ENCODE data around the gene PDGFA. TPM values are rescaled to one million over a fixed set of nuclear protein-coding genes. Genes with fewer than 3 reads are reported as not detected.

The PDGFA gene
- total RNA-seq, 2 donors from 2014 or later = 175 to 219 TPM

DNA sequence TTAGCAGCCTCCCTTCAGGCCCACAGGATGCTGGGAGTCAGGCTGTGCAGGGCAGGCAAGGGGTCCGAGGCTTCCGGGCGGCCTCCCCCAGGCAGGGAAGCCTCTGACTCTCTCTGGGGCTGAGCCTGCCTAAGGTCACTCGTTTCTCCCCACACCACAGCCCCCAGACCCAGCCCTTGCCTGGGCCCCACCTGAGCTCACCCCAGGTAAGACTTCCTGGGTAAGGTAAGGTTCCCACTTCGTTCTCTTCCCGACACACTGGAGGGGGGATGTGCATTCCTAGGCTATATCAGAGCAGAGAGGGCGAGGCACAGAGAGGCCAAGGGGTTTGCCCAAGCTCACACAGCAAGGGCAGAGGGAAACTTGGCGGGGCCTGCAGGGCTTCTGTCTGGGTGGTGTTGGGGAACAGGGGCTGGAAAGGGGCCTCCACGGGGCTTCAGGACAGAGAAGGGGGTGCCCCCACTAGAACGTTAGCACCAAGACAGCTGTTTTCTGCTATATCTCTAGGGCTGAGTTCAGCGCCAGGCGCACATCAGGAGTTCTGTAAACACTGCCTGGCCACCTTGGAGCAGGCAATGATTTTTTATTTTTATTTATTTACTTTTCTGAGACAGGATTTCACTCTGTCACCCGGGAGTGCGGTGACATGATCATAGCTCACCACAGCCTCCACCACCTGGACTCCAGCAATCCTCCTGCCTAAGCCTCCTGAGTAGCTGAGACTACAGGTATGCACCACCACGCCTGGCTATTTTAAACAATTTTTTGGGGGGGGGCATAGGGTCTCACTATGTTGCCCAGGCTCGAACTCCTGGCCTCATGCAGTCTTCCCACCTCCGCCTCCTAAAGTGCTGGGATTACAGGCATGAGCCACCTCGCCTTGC is 24.9 kb upstream of the PDGFA start:
- ATAC-seq (ENCODE audit: insufficient number of reproducible peaks, low FRiP score, low read depth) = no peak
- H3K4me1 ChIP-seq (ENCODE audit: control insufficient read depth in 1 of 2, low read depth in 2 of 2) = peaks cover 11 to 26% of the 10 kb centered on the region in 2 donors
- H3K27ac ChIP-seq = peak overlapping the region; percentile 28 to 95
- no peaks in the 10 kb centered on the region for H3K27me3 ChIP-seq (replicated peaks; ENCODE audit: insufficient read depth)
- H3K36me3 ChIP-seq = no peaks in the 10 kb centered on the region
- TF ChIP-seq, protein P1, sequence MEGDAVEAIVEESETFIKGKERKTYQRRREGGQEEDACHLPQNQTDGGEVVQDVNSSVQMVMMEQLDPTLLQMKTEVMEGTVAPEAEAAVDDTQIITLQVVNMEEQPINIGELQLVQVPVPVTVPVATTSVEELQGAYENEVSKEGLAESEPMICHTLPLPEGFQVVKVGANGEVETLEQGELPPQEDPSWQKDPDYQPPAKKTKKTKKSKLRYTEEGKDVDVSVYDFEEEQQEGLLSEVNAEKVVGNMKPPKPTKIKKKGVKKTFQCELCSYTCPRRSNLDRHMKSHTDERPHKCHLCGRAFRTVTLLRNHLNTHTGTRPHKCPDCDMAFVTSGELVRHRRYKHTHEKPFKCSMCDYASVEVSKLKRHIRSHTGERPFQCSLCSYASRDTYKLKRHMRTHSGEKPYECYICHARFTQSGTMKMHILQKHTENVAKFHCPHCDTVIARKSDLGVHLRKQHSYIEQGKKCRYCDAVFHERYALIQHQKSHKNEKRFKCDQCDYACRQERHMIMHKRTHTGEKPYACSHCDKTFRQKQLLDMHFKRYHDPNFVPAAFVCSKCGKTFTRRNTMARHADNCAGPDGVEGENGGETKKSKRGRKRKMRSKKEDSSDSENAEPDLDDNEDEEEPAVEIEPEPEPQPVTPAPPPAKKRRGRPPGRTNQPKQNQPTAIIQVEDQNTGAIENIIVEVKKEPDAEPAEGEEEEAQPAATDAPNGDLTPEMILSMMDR (IDR thresholded peaks at IDR 0.05) = no peak
- no peaks in the 10 kb centered on the region for H3K9me3 ChIP-seq
- DNase-seq (ENCODE audit: low spot score) = no peak
- H3K4me3 ChIP-seq = no peak overlapping the region

DNA sequence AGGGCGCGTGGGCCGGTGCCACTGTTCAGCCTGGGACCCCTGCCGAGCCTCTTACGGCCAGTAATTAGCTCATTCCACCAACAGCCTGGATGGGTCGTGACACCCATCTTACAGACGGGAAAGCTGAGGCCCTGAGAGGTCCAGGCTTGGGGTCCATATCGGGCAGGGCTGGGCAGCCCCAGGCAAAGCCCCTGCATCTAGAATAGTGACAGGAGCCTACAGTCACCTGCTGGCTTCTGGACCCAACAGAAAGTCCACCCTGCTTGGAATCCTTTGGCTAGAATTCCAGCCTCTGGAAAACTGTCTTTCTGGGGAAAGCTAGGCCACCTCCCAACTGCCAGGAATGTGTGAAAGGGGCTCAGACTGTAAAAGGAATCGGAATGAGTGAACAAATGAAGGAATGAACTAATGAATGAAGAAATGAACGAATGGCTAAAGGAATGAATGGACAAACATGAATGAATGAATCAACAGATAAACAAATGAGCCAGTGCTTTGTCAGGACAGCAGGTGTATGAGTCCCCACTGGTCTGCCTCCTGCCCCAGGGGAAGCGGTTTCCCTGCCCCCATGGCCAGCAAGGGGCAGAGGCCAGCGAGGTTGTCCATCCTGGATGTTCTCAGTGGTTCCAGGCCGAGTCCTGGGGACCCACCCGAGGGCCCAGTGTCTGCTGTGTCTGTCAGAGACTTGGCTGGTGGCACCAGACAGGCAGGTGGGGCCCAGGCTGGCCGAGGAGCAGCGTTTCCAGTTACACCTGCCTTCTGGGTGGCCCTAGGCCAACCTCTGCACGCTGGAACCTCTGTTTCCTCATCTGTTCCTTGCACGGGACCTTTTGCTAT is 24.1 kb upstream of the PDGFA start:
- H3K36me3 ChIP-seq = no peaks in the 10 kb centered on the region
- H3K4me3 ChIP-seq = no peak overlapping the region
- no peaks in the 10 kb centered on the region for H3K27me3 ChIP-seq (replicated peaks; ENCODE audit: insufficient read depth)
- no peak for ATAC-seq (ENCODE audit: insufficient number of reproducible peaks, low FRiP score, low read depth)
- peak overlapping the region; percentile 82 to 95 for H3K27ac ChIP-seq
- TF ChIP-seq, protein P1 (IDR thresholded peaks at IDR 0.05) = no peak
- no peaks in the 10 kb centered on the region for H3K9me3 ChIP-seq
- peaks cover 15 to 33% of the 10 kb centered on the region in 2 donors for H3K4me1 ChIP-seq (ENCODE audit: control insufficient read depth in 1 of 2, low read depth in 2 of 2)
- DNase-seq (ENCODE audit: low spot score) = no peak

- H3K27ac ChIP-seq = peak overlapping the region; percentile 82 to 95
These were observed 23.3 kb upstream of the PDGFA start for GRCh38 chr7:542713-543500.

DNA sequence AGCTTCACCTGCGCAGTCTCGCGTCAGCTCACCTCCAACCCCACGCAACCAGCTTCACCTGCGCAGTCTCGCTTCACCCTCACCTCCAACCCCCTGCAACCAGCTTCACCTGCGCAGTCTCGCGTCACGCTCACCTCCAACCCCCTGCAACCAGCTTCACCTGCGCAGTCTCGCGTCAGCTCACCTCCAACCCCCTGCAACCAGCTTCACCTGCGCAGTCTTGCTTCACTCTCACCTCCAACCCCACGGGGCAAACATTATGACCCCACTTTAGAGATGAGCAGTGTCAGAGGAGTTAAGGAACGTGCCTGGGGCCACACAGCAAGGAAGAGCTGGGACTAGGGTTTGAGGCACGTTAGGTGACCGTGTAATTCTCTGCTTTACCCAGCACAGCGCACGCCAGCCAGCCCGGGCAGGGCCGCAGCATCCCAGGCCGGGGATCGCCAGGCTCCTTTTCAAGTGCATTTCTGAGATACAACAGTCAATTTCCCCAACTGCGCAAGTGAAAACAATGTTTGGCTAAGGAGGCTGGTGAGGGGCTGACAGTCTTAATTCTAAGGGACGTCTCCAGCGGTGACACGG is 22.6 kb upstream of the PDGFA start:
- Histone ChIP-seq H3K27me3 (replicated peaks; ENCODE audit: insufficient read depth) (no peaks in the 10 kb centered on the region), H3K9me3 (no peaks in the 10 kb centered on the region), H3K4me3 (no peak overlapping the region), H3K27ac (peak overlapping the region; percentile 82 to 95), H3K36me3 (no peaks in the 10 kb centered on the region), H3K4me1 (ENCODE audit: control insufficient read depth in 1 of 2, low read depth in 2 of 2) (peaks cover 27 to 43% of the 10 kb centered on the region in 2 donors)
- TF ChIP-seq, protein P1 (IDR thresholded peaks at IDR 0.05) = no peak
- ATAC-seq (ENCODE audit: insufficient number of reproducible peaks, low FRiP score, low read depth) = no peak
- DNase-seq (ENCODE audit: low spot score) = no peak

More at GRCh38 chr7:542713-543500, 23.3 kb upstream of the PDGFA start:
- H3K36me3 ChIP-seq = no peaks in the 10 kb centered on the region
- H3K9me3 ChIP-seq = no peaks in the 10 kb centered on the region
- H3K4me3 ChIP-seq = no peak overlapping the region
- H3K27me3 ChIP-seq (replicated peaks; ENCODE audit: insufficient read depth) = no peaks in the 10 kb centered on the region
- H3K4me1 ChIP-seq (ENCODE audit: control insufficient read depth in 1 of 2, low read depth in 2 of 2) = peaks cover 23 to 41% of the 10 kb centered on the region in 2 donors
- no peak for DNase-seq (ENCODE audit: low spot score)
- peak; percentile 68 for ATAC-seq (ENCODE audit: insufficient number of reproducible peaks, low FRiP score, low read depth)
- TF ChIP-seq, protein P1 (IDR thresholded peaks at IDR 0.05) = no peak
